NCI-H524 treated with DMSO at 0.1 percent for 48 hours (cell line): ENCODE data around the gene NKX6-1.

Experiments used
- DNase-seq: peaks from one replicate; lab custom pipeline; 2025; lab: John Stamatoyannopoulos, UW

Gene NKX6-1

GRCh38 chr4:84477738-84478137 is 21.4 kb downstream of the NKX6-1 start:
- DNase-seq: no peak

GRCh38 chr4:84474107-84474506 is 25.0 kb downstream of the NKX6-1 start:
- DNase-seq: no peak

DNA sequence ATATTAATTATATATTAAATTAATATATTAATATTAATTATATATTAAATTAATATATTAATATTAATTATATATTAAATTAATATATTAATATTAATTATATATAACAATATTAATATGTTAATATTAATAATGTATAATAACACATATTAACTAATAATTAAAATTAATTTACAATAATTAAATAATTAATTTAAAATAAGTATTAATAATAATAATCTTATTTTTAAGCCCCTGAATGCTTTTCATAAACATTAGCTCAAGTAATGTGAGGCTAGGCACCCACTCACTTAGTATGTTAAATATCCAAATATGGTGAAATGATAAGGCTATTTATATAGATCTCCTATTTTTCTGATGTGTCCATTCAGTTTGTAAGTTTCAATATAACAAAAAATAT is 26.9 kb downstream of the NKX6-1 start:
- DNase-seq: no peak

- no peak for DNase-seq
Observed at GRCh38 chr4:84470204-84470785, 28.8 kb downstream of the NKX6-1 start.

GRCh38 chr4:84467601-84468000 is 31.5 kb downstream of the NKX6-1 start:
- DNase-seq: no peak

- DNase-seq: no peak
Observed at GRCh38 chr4:84459783-84460182, 39.3 kb downstream of the NKX6-1 start.

GRCh38 chr4:84456157-84456556 is 42.9 kb downstream of the NKX6-1 start:
- no peak for DNase-seq

DNA sequence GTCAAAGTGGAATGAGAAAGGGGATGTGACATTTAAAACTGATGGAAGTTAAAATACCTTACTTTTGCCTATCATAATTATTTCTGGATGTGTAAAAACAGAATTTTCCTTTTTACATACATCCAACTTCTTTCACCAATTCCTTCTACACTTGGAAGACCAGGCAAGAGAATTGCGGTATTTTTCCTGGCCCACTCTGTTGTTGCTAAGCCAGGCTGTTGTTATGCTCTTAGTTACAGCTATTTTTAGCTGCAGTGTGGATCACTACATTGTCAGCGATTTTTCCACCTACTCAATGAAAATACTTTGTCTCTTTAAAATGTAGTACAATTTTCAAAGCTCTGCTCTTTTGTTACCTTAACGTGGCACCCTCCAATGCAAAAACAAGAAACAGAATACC is 43.4 kb downstream of the NKX6-1 start:
- DNase-seq: no peak

- DNase-seq: no peak
Observed at GRCh38 chr4:84451546-84451945, 47.5 kb downstream of the NKX6-1 start.

DNA sequence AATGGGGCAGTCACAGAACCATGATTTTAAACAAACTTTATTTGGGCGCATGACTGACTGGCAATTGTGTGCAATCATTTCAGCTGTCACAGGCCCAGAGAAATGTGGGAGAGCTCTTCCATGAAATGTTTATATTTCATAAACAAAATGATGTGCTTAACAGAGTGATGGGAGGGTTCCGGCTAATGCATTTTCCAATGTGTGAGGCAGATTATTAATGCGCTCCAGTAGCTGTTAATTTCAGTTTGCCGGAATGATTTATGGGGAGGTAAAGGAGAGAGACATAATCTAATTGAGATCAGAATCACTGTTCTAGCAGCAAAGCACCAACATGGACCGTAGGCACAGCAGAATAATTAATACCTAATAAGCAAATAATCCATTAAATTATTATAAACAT is 55.6 kb downstream of the NKX6-1 start:
- DNase-seq: no peak

DNA sequence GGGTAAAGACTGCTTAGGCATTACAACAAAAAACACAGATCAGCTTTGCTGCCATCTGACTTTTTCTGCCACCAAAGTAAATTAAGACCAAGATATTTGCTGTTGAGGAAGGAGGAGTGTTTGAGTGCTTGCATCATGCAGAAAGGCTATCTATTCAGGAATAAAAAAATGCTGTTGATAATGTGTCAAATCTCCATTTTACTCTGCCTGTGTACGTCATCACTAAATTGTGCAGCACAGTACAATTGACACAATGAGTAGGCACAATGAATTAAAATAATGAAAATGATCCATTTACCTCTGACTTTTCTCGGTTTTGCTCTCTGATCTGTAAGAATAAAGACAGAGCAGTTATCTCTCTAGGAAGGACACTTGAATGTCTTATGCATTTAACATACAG is 56.3 kb downstream of the NKX6-1 start:
- no peak for DNase-seq
